Liver (tissue), 3 donors: Measurements from ENCODE around the gene EEFSEC.

Source experiments
- FOXA2 ChIP-seq: IDR thresholded peaks from 2 replicates; pipeline ENCODE4 v1.6.1; 2016; ENCODE audit warnings: antibody characterized with exemption
- GABPA ChIP-seq, 2 donors: IDR thresholded peaks in 1 of 2; conservative IDR thresholded peaks in 1 of 2; 2 replicates each; pipeline ENCODE4 v1.6.1; 2016; ENCODE audit warnings: antibody characterized with exemption in 2 of 2, mild to moderate bottlenecking in 1 of 2, moderate library complexity in 1 of 2
- JUND ChIP-seq, 2 donors: IDR thresholded peaks; 2 replicates each; pipeline ENCODE4 v1.6.1; 2016; ENCODE audit warnings: antibody characterized with exemption in 2 of 2
- RAD21 ChIP-seq, 2 donors: IDR thresholded peaks; 2 replicates each; pipeline ENCODE4 v1.6.1; 2016; ENCODE audit warnings: antibody characterized with exemption in 2 of 2, mild to moderate bottlenecking in 2 of 2
- TAF1 ChIP-seq: conservative IDR thresholded peaks from 2 replicates; pipeline ENCODE4 v1.6.1; 2016; ENCODE audit warnings: antibody characterized with exemption, mild to moderate bottlenecking
- YY1 ChIP-seq: IDR thresholded peaks from 2 replicates; pipeline ENCODE4 v1.6.1; 2016; ENCODE audit warnings: antibody characterized with exemption, mild to moderate bottlenecking
- TF ChIP-seq, protein P1 (sequence below): fragments of 150-350 bp; IDR thresholded peaks from 2 replicates; pipeline ENCODE4 v1.5.1; 2017; ENCODE audit warnings: improper control_type of control experiment, low read depth, low read length; ENCODE audit not compliant: missing input control
- TF ChIP-seq, protein P2 (sequence below): IDR thresholded peaks from 2 replicates; pipeline ENCODE4 v1.6.1; 2016; ENCODE audit warnings: antibody characterized with exemption, mild to moderate bottlenecking
- TF ChIP-seq, protein P3 (sequence below): IDR thresholded peaks from 2 replicates; pipeline ENCODE4 v1.6.1; 2016; ENCODE audit warnings: antibody characterized with exemption
- TF ChIP-seq, protein P4 (sequence below): IDR thresholded peaks from 2 replicates; pipeline ENCODE4 v1.6.1; 2016; ENCODE audit warnings: antibody characterized with exemption
- TF ChIP-seq, protein P5 (sequence below): IDR thresholded peaks from 2 replicates; pipeline ENCODE4 v1.6.1; 2016; ENCODE audit warnings: antibody characterized with exemption
- donor health status: healthy.
- donor health status: healthy.

DNA sequence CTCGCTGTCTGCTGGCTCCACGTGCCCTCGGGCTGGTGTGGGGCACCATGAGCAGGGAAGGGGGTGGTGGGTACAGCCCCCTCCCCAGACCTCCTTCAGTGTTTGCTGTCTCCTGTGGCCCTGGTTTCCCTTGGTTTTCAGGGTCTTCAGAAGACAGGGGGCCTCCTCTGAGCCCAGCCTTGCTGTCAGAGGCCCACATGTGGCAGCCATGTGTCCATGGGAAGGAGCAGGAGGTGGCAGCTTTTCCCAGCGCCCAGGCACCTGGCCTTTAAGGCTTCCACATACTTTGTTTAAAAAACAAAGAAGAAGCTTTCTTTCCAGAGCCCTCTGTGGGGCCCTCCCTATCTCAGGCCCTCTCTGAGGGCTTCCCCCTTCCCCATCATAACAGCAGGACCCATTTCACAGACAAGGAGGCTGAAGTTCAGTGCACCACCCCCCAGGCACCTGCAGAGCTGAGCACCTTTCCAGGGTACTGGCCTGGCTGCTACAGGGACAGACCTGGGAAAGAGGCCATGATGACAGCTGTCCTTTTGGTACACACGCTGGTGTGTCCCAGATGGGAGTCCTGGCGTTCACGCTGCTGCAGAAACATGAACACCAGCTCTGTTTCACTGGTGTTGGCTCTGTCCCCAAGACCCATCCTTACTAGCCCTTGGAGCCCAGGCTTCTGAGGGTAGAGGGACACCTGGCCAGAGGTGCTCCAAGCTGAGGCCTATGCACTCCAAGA is 239.7 kb downstream of the EEFSEC start:
- TF ChIP-seq, protein P1, sequence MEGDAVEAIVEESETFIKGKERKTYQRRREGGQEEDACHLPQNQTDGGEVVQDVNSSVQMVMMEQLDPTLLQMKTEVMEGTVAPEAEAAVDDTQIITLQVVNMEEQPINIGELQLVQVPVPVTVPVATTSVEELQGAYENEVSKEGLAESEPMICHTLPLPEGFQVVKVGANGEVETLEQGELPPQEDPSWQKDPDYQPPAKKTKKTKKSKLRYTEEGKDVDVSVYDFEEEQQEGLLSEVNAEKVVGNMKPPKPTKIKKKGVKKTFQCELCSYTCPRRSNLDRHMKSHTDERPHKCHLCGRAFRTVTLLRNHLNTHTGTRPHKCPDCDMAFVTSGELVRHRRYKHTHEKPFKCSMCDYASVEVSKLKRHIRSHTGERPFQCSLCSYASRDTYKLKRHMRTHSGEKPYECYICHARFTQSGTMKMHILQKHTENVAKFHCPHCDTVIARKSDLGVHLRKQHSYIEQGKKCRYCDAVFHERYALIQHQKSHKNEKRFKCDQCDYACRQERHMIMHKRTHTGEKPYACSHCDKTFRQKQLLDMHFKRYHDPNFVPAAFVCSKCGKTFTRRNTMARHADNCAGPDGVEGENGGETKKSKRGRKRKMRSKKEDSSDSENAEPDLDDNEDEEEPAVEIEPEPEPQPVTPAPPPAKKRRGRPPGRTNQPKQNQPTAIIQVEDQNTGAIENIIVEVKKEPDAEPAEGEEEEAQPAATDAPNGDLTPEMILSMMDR: no peak
- TF ChIP-seq, protein P2, sequence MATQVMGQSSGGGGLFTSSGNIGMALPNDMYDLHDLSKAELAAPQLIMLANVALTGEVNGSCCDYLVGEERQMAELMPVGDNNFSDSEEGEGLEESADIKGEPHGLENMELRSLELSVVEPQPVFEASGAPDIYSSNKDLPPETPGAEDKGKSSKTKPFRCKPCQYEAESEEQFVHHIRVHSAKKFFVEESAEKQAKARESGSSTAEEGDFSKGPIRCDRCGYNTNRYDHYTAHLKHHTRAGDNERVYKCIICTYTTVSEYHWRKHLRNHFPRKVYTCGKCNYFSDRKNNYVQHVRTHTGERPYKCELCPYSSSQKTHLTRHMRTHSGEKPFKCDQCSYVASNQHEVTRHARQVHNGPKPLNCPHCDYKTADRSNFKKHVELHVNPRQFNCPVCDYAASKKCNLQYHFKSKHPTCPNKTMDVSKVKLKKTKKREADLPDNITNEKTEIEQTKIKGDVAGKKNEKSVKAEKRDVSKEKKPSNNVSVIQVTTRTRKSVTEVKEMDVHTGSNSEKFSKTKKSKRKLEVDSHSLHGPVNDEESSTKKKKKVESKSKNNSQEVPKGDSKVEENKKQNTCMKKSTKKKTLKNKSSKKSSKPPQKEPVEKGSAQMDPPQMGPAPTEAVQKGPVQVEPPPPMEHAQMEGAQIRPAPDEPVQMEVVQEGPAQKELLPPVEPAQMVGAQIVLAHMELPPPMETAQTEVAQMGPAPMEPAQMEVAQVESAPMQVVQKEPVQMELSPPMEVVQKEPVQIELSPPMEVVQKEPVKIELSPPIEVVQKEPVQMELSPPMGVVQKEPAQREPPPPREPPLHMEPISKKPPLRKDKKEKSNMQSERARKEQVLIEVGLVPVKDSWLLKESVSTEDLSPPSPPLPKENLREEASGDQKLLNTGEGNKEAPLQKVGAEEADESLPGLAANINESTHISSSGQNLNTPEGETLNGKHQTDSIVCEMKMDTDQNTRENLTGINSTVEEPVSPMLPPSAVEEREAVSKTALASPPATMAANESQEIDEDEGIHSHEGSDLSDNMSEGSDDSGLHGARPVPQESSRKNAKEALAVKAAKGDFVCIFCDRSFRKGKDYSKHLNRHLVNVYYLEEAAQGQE: no peak
- no peak for TF ChIP-seq GABPA (IDR thresholded peaks at IDR 0.05 in 1 of 2, conservative IDR thresholded peaks at IDR 0.05 in 1 of 2)
- no peak for TF ChIP-seq FOXA2
- TF ChIP-seq RAD21 (IDR thresholded peaks at IDR 0.05): no peak
- TF ChIP-seq, protein P3, sequence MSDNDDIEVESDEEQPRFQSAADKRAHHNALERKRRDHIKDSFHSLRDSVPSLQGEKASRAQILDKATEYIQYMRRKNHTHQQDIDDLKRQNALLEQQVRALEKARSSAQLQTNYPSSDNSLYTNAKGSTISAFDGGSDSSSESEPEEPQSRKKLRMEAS: no peak
- TF ChIP-seq, protein P4, sequence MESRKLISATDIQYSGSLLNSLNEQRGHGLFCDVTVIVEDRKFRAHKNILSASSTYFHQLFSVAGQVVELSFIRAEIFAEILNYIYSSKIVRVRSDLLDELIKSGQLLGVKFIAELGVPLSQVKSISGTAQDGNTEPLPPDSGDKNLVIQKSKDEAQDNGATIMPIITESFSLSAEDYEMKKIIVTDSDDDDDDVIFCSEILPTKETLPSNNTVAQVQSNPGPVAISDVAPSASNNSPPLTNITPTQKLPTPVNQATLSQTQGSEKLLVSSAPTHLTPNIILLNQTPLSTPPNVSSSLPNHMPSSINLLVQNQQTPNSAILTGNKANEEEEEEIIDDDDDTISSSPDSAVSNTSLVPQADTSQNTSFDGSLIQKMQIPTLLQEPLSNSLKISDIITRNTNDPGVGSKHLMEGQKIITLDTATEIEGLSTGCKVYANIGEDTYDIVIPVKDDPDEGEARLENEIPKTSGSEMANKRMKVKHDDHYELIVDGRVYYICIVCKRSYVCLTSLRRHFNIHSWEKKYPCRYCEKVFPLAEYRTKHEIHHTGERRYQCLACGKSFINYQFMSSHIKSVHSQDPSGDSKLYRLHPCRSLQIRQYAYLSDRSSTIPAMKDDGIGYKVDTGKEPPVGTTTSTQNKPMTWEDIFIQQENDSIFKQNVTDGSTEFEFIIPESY: no peak
- TF ChIP-seq, protein P5, sequence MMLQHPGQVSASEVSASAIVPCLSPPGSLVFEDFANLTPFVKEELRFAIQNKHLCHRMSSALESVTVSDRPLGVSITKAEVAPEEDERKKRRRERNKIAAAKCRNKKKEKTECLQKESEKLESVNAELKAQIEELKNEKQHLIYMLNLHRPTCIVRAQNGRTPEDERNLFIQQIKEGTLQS: no peak
- TF ChIP-seq TAF1: no peak
- TF ChIP-seq JUND (IDR thresholded peaks at IDR 0.05): no peak
- no peak for TF ChIP-seq YY1
